GM12874 (cell line): ENCODE measurements around the gene FAM229B.

Source experiments
- TF ChIP-seq, protein P1 (sequence below): IDR thresholded peaks from 2 replicates; pipeline ENCODE4 v1.5.1; 2011; ENCODE audit warnings: low read depth, mild to moderate bottlenecking, control low read depth, low read length, moderate library complexity; ENCODE audit not compliant: insufficient read depth

The FAM229B gene

DNA sequence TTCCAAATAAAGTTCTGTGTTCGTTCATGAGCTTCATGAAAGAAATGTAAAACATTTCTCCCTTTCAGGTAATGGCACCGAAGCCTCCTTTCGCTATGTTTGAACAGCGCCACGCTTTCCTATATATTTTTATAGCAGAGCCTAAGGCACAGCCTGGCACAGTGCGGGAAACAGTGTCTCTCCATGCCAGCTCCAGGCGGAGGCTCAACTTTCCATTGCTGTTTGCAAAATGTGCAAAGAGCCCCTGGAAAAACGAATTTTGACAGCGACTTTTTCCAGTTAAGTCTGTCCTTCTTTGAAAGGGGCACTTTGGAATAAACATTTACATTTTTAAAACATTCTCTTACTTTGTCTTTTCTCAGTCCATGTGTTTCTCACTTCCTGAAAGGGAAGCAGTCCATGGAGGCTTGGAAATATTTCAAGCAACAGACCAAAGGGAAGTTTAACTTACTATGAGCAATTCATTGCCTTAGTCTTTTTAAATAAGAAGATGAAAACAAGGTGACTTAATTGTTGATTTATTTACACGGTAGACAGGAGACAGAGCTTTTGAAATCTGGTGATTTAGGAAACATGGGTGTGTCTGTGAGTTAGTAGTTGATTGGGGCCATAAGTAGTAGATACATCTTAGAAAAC, 32.7 kb upstream of the FAM229B start:
- TF ChIP-seq, protein P1, sequence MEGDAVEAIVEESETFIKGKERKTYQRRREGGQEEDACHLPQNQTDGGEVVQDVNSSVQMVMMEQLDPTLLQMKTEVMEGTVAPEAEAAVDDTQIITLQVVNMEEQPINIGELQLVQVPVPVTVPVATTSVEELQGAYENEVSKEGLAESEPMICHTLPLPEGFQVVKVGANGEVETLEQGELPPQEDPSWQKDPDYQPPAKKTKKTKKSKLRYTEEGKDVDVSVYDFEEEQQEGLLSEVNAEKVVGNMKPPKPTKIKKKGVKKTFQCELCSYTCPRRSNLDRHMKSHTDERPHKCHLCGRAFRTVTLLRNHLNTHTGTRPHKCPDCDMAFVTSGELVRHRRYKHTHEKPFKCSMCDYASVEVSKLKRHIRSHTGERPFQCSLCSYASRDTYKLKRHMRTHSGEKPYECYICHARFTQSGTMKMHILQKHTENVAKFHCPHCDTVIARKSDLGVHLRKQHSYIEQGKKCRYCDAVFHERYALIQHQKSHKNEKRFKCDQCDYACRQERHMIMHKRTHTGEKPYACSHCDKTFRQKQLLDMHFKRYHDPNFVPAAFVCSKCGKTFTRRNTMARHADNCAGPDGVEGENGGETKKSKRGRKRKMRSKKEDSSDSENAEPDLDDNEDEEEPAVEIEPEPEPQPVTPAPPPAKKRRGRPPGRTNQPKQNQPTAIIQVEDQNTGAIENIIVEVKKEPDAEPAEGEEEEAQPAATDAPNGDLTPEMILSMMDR, result no peak

DNA sequence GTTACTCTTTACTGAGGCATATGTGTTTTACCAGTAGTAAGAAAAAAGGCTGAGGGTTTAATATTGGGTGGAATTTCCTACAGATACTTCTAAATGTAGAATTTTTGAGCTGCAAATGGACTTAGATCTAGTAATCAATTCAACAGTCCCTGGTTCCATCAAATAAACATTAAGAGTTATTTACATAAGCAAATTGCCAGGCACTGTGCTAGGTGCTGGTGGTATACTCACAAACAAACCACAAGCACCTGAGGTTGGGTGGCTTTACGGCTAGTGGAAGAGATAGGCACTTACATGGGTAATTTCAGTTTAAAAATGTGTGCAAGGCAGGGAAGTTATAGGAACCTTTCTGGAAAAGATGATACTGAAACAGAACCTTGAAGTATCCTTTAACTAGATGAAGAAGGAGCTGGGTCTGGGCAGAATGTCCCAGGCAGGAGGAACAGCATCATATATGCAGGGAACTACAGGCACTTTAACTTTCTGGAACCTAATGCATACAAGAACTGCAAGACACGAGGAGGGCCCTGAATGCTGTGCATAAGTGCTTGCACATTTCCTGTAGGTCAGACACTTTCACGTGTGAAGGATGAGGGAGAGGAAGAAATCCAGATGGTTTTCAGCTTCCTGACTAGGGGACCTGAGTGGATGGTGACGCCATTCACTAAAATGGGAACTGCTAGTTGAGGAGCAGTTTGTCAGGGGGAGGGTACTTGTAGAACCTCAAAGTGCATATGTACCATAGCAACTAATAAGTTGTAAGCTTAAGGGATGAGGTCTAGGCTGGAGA, 29.0 kb upstream of the FAM229B start:
- TF ChIP-seq, protein P1, result no peak

DNA sequence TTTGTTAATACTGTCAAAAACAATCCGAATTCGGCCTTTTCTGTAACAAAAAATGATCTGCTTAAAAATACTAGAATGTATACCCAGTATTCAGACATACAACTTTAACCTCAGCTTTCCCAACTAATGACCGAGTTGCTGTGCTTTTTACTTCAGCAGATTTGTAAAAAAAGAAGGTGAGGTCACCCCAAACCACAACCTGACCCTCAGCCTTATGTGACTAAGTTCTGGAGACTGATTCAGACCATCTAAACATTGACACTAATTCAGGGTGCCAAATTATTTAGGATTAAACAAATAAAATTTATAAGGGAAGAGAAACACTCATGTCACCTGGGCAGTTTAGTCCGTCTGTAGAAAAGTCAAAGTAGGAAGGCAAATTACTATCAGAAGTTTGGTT, 25.8 kb upstream of the FAM229B start:
- TF ChIP-seq, protein P1, result no peak

DNA sequence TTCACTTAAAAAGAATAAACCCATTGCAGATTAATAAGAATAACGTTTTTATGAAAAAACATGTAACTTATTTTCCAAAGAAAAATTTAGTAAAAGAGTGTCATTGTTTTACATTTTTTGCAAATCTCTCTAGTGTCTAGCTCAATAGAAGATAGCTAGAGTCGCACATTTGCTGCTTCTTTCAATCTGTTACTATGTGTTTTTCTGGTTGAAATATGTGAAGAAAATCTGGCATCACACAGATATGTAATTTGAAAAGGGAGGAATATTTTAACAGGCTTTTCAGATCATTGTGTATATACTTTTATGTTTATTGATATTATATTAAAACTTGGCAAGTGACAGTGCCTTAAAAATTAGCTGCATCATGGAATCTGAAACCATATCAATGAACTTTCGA, 24.4 kb upstream of the FAM229B start:
- TF ChIP-seq, protein P1, result no peak

DNA sequence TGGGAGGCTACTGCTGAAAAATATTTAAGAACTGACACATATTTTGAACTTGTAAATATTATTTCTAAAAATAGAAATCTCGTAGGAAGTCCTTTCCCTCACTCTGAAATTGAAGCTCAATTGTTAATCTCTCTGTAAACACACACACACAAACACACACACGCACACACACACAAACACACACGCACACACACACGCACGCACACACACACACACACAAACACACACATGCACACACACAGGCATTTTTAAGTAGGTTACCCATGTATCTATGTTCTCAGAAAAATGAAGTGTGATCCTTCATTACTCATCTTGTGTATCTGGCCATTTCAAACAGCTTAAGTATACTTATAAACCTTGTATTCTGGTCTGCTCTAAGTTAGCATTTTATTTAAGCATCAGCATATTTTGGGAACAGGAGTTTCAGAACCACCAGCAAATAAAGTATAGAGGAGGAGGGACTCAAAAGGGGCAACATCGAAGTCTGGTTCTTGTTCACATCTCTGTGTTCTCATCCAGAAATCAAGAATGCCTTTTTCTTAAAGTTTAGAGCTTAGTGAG, 21.9 kb upstream of the FAM229B start:
- TF ChIP-seq, protein P1, result no peak

DNA sequence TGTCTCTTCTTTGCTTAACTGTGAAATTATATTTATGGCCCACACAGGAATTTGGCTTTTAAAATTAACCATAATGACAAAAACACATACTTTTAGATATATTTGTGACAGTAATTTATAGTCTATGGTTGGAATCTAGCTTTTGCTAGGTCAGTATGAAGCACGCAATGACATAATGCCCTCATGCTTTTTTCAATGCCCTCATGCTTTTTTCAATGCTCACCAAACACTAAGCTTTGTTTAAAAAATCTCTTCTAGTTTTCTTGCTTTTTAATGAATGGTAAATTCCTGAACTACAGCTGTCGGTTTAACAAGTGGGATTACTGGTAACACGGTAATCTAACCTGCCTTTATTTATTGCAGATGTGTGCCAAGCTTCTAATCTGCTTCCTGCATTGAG, 20.8 kb upstream of the FAM229B start:
- TF ChIP-seq, protein P1, result no peak

DNA sequence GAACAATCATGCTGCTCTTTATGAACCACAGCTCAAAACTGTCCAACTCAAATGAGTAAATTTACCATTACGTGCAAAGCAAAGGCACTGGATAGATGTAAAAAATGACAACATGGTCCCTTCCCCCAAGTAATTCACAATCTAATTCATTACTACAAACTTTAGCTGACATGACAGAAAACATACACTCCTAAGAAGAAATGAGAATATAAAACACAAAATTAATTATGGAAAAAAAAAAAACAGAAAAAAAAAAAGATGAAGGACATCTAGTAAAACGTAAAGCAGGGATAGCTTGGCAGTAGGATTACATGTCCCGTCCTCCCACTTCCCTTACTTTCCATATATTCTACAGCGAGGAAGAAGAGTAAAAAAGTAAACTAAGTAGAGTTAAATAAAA, 5.8 kb upstream of the FAM229B start:
- TF ChIP-seq, protein P1, result no peak
